Sigmoid colon (tissue), 3 donors: ENCODE results near the gene PIP5K1A.

Experiments used
- POLR2A ChIP-seq, 2 donors: fragments of 450-650 bp; IDR thresholded peaks; one replicate each; pipeline ENCODE4 v1.6.1; 2016; ENCODE audit warnings: antibody characterized with exemption in 2 of 2, mild to moderate bottlenecking in 2 of 2, moderate library complexity in 2 of 2
- TF ChIP-seq, protein P1 (sequence below), 4 experiments: fragments of 450-650 bp in 3 of 4; fragments of 200-600 bp in 1 of 4; IDR thresholded peaks; one replicate each; pipeline ENCODE4 v1.5.1; 2016 to 2019; ENCODE audit warnings: antibody characterized with exemption in 4 of 4, mild to moderate bottlenecking in 3 of 4, moderate library complexity in 2 of 4

DNA sequence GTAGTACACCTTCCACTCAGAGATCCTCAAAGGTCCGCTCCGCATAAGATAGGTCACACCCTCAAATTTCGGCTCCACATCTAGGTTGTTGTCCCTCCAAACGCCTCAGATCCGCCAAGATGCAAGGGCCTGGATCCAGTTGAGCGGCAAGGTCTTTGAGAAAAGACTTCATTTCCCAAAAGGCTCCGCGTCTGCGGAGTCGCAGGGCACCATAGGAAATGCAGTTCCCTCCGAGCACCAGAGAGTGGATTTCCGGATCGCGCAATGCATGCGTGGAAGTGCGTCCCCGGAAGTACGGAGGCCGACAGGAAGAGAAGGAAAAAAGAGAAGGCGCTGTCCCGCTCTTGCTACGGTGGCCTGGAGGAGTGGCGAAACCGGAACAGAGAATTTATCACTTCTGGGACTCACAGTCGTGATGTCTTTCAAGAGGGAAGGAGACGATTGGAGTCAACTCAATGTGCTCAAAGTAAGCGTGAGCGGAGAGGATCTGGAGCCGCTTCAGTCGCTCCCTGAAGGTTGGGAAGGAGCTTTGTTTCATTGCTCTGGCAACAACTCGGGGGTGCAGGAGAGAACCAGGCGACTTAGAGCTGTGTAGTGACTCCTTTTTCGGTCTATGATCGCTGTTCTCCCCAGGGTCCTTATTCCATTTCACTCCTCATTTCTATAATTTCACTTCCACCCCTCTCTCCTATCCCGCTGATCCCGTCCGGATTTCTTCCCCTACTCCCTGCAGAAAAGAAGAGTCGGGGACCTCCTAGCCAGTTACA, 32.4 kb upstream of the PIP5K1A start, which contains the start of the genes LYSMD1 and SCNM1:
- TF ChIP-seq, protein P1, sequence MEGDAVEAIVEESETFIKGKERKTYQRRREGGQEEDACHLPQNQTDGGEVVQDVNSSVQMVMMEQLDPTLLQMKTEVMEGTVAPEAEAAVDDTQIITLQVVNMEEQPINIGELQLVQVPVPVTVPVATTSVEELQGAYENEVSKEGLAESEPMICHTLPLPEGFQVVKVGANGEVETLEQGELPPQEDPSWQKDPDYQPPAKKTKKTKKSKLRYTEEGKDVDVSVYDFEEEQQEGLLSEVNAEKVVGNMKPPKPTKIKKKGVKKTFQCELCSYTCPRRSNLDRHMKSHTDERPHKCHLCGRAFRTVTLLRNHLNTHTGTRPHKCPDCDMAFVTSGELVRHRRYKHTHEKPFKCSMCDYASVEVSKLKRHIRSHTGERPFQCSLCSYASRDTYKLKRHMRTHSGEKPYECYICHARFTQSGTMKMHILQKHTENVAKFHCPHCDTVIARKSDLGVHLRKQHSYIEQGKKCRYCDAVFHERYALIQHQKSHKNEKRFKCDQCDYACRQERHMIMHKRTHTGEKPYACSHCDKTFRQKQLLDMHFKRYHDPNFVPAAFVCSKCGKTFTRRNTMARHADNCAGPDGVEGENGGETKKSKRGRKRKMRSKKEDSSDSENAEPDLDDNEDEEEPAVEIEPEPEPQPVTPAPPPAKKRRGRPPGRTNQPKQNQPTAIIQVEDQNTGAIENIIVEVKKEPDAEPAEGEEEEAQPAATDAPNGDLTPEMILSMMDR (IDR thresholded peaks at IDR 0.05), result peak in 1 of 4 experiments; percentile 32
- peak; percentile 27 to 30 for TF ChIP-seq POLR2A (IDR thresholded peaks at IDR 0.05)
